Heart left ventricle (tissue), 13 donors: ENCODE results near the gene MAML3.

ENCODE experiments used
- CTCF ChIP-seq, 12 donors: fragments of 200-600 bp; sonication (generic) in 4 of 12; IDR thresholded peaks; one replicate each; pipeline versions ENCODE4 v1.5.0 to v1.8.0; 2018 to 2022; ENCODE audit warnings: antibody characterized with exemption in 12 of 12, mild to moderate bottlenecking in 5 of 12
- POLR2A ChIP-seq, 2 donors: fragments of 450-650 bp; IDR thresholded peaks; one replicate each; pipeline ENCODE4 v1.6.1; 2017; ENCODE audit warnings: antibody characterized with exemption in 2 of 2, mild to moderate bottlenecking in 2 of 2, moderate library complexity in 2 of 2
- donor health status: ischemic (EF 13 %, LVEDD 7.1; RV severe dilation, severe dysfunction).
- donor health status: DM: no; HTN: yes; CAD: no.
- donor health status: DM: no; HTN: no; CAD: no.
- donor health status: ischemic (EF 25% LVEDD 6.9; RV normal size, moderate dysfunction).
- donor health status: ischemic (EF 25% LVEDD 5.7; RV mildly dilated, moderate dysfunction).
- donor health status: ischemic (EF 35%, LVEDD 5.7; RV mildly dilated, moderate dysfunction).
- donor health status: nonischemic (EF 11% LVEDD 7.7; RV severe dilation, severe dysfunction).
- donor health status: DM: yes; HTN: yes; CAD: no.
- donor health status: PGD.
- donor health status: ischemic (EF 29% LVEDD 5.4; RV normal size, mild dysfunction).
- donor health status: nonischemic (EF 23%, LVEDD 6.1; RV moderate dilation, normal function).

- TF ChIP-seq CTCF (IDR thresholded peaks at IDR 0.05) (no peak), POLR2A (IDR thresholded peaks at IDR 0.05) (no peak)
Measured at GRCh38 chr4:139736274-139736660, 417.7 kb downstream of the MAML3 start.
